ENCODE data around the gene PRR22. TPM values are rescaled to one million over a fixed set of nuclear protein-coding genes. Genes with fewer than 3 reads are reported as not detected.

Gene PRR22
- total and polyA plus RNA-seq, 9 of the 15 experiments (the other 6 are each of a cell fraction or from before 2014, with no cell fraction given), result 0.03 to 12.0 (median 2.0) TPM; not detected in 1

DNA sequence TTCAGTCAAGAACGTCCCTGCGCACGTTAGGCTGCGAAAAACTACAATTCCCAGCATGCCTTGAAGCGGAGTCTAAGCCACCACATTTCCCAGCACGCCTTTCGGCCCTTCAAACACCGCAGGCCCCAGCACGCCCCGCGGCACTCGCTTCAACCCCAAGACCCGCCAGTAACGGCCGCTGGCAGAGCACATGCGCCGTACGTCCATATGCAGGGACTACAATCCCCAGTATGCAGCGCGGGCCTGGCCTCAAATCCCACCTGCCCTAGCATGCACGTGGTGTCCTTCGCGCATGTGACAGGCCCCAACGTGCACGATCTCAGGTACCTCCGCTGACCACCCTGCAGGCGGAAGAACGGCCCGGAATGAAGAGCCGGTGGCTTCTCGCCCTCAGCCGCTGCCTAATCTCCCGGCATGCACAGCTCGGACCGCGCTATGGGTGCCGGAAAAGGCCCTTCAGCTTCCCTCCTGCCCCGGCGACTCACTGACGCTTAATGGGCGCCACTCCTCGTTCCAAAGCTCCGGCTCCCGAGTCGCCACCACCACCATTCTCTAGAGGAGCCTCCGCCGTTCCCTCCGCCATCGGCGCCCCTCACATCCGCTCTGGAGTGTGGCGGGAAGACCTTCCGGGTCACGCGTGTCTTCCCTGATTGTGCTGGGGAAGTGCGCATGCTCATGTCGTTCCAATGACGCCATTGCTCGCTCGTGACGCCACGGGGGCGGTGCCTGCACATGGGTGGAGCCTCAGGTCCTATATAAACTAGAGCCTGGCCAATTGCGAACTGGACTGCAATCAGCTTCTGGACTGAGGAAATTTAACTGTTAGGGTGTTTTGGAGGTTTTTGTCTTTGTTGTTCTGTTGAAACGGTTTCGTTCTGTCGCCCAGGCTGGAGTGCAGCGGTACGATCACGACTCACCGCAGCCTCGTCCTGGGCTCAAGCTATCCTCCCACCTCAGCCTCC, 6.3 kb upstream of the PRR22 start, which contains the start of gene DUS3L (continued):
- TF ChIP-seq, protein P1, sequence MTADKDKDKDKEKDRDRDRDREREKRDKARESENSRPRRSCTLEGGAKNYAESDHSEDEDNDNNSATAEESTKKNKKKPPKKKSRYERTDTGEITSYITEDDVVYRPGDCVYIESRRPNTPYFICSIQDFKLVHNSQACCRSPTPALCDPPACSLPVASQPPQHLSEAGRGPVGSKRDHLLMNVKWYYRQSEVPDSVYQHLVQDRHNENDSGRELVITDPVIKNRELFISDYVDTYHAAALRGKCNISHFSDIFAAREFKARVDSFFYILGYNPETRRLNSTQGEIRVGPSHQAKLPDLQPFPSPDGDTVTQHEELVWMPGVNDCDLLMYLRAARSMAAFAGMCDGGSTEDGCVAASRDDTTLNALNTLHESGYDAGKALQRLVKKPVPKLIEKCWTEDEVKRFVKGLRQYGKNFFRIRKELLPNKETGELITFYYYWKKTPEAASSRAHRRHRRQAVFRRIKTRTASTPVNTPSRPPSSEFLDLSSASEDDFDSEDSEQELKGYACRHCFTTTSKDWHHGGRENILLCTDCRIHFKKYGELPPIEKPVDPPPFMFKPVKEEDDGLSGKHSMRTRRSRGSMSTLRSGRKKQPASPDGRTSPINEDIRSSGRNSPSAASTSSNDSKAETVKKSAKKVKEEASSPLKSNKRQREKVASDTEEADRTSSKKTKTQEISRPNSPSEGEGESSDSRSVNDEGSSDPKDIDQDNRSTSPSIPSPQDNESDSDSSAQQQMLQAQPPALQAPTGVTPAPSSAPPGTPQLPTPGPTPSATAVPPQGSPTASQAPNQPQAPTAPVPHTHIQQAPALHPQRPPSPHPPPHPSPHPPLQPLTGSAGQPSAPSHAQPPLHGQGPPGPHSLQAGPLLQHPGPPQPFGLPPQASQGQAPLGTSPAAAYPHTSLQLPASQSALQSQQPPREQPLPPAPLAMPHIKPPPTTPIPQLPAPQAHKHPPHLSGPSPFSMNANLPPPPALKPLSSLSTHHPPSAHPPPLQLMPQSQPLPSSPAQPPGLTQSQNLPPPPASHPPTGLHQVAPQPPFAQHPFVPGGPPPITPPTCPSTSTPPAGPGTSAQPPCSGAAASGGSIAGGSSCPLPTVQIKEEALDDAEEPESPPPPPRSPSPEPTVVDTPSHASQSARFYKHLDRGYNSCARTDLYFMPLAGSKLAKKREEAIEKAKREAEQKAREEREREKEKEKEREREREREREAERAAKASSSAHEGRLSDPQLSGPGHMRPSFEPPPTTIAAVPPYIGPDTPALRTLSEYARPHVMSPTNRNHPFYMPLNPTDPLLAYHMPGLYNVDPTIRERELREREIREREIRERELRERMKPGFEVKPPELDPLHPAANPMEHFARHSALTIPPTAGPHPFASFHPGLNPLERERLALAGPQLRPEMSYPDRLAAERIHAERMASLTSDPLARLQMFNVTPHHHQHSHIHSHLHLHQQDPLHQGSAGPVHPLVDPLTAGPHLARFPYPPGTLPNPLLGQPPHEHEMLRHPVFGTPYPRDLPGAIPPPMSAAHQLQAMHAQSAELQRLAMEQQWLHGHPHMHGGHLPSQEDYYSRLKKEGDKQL (CRISPR knock-in tag; IDR thresholded peaks at IDR 0.05; ENCODE audit: borderline replicate concordance), result no peak
- TF ChIP-seq ZFPM2 (CRISPR knock-in tag; IDR thresholded peaks at IDR 0.05) (no peak), TCF7 (IDR thresholded peaks at IDR 0.05; ENCODE audit: borderline replicate concordance) (peak; percentile 85; the same call in 1 of the 2 replicates), CBFB (CRISPR knock-in tag; IDR thresholded peaks at IDR 0.05) (peak; percentile 93), ZEB2 (IDR thresholded peaks at IDR 0.05) (no peak; the same call in 1 of the 2 replicates)
- TF ChIP-seq, protein P2, sequence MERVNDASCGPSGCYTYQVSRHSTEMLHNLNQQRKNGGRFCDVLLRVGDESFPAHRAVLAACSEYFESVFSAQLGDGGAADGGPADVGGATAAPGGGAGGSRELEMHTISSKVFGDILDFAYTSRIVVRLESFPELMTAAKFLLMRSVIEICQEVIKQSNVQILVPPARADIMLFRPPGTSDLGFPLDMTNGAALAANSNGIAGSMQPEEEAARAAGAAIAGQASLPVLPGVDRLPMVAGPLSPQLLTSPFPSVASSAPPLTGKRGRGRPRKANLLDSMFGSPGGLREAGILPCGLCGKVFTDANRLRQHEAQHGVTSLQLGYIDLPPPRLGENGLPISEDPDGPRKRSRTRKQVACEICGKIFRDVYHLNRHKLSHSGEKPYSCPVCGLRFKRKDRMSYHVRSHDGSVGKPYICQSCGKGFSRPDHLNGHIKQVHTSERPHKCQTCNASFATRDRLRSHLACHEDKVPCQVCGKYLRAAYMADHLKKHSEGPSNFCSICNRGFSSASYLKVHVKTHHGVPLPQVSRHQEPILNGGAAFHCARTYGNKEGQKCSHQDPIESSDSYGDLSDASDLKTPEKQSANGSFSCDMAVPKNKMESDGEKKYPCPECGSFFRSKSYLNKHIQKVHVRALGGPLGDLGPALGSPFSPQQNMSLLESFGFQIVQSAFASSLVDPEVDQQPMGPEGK (CRISPR knock-in tag; IDR thresholded peaks at IDR 0.05; ENCODE audit: borderline replicate concordance), result no peak
- TF ChIP-seq, protein P3, sequence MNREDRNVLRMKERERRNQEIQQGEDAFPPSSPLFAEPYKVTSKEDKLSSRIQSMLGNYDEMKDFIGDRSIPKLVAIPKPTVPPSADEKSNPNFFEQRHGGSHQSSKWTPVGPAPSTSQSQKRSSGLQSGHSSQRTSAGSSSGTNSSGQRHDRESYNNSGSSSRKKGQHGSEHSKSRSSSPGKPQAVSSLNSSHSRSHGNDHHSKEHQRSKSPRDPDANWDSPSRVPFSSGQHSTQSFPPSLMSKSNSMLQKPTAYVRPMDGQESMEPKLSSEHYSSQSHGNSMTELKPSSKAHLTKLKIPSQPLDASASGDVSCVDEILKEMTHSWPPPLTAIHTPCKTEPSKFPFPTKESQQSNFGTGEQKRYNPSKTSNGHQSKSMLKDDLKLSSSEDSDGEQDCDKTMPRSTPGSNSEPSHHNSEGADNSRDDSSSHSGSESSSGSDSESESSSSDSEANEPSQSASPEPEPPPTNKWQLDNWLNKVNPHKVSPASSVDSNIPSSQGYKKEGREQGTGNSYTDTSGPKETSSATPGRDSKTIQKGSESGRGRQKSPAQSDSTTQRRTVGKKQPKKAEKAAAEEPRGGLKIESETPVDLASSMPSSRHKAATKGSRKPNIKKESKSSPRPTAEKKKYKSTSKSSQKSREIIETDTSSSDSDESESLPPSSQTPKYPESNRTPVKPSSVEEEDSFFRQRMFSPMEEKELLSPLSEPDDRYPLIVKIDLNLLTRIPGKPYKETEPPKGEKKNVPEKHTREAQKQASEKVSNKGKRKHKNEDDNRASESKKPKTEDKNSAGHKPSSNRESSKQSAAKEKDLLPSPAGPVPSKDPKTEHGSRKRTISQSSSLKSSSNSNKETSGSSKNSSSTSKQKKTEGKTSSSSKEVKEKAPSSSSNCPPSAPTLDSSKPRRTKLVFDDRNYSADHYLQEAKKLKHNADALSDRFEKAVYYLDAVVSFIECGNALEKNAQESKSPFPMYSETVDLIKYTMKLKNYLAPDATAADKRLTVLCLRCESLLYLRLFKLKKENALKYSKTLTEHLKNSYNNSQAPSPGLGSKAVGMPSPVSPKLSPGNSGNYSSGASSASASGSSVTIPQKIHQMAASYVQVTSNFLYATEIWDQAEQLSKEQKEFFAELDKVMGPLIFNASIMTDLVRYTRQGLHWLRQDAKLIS (CRISPR knock-in tag; IDR thresholded peaks at IDR 0.05), result peak; percentile 91
- TF ChIP-seq, protein P4, sequence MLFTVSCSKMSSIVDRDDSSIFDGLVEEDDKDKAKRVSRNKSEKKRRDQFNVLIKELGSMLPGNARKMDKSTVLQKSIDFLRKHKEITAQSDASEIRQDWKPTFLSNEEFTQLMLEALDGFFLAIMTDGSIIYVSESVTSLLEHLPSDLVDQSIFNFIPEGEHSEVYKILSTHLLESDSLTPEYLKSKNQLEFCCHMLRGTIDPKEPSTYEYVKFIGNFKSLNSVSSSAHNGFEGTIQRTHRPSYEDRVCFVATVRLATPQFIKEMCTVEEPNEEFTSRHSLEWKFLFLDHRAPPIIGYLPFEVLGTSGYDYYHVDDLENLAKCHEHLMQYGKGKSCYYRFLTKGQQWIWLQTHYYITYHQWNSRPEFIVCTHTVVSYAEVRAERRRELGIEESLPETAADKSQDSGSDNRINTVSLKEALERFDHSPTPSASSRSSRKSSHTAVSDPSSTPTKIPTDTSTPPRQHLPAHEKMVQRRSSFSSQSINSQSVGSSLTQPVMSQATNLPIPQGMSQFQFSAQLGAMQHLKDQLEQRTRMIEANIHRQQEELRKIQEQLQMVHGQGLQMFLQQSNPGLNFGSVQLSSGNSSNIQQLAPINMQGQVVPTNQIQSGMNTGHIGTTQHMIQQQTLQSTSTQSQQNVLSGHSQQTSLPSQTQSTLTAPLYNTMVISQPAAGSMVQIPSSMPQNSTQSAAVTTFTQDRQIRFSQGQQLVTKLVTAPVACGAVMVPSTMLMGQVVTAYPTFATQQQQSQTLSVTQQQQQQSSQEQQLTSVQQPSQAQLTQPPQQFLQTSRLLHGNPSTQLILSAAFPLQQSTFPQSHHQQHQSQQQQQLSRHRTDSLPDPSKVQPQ (CRISPR knock-in tag; IDR thresholded peaks at IDR 0.05; ENCODE audit: borderline replicate concordance), result no peak

Data from K562 (cell line).